GM12878 (cell line): ENCODE results near the gene SULF2. TPM values are rescaled to one million over a fixed set of nuclear protein-coding genes. Genes with fewer than 3 reads are reported as not detected.

Source experiments
- ATAC-seq: fragments of 200-7000 bp; cut with Tn5 transposase; 3 replicates; pipeline ENCODE4 v1.9.1; 2020; ENCODE audit warnings: mild to moderate bottlenecking, moderate library complexity
- BruUV-seq: library from RNA; stranded (reverse); fragments of 400-500 nt; replicated peaks from 2 replicates; lab custom pipeline; 2021; lab: Mats Ljungman, UMichigan
- CTCF ChIA-PET: fragments of 300-600 bp; sonication (Branson Sonifier 250); formaldehyde crosslinking; extraction: SDS; loops from one replicate; lab custom pipeline; 2021; ENCODE audit warnings: inconsistent platforms; lab: Yijun Ruan, JAX
- POLR2A ChIA-PET: fragments of 350-600 bp; formaldehyde crosslinking; extraction: SDS; loops from one replicate; lab custom pipeline; 2021; ENCODE audit warnings: inconsistent platforms; lab: Charles Lee
- RAD21 ChIA-PET: fragments of 300-600 bp; sonication (Branson Sonifier 250); formaldehyde crosslinking; loops from one replicate; lab custom pipeline; 2023; ENCODE audit warnings: antibody characterized with exemption; ENCODE audit not compliant: unreplicated experiment; lab: Charles Lee
- SMC1A ChIA-PET: fragments of 300-600 bp; sonication (Branson Sonifier 250); formaldehyde crosslinking; loops from one replicate; lab custom pipeline; 2023; ENCODE audit not compliant: unreplicated experiment, uncharacterized antibody; lab: Charles Lee
- DNase-seq: peaks from one replicate; pipeline ENCODE4 v3.0.0-alpha.2; 2011; ENCODE audit warnings: low read depth, low spot score
- FAIRE-seq: peaks from 3 replicates; lab custom pipeline; 2011; peaks lifted over from hg19 to GRCh38; lab: Jason Lieb, UNC
- H2AFZ ChIP-seq: 2 replicates; pipeline ENCODE4 v1.6.0; 2011; ENCODE audit warnings: low read depth, low read length, control low read depth; ENCODE audit not compliant: control insufficient read depth
- H3K27ac ChIP-seq: 2 replicates; pipeline ENCODE4 v1.5.1; 2011; ENCODE audit warnings: control low read depth; ENCODE audit not compliant: control insufficient read depth, insufficient read depth
- H3K27me3 ChIP-seq, 2 experiments: replicated peaks in 1 of 2; 2 replicates each; pipeline versions ENCODE4 v1.6.0 to v1.6.1; 2011; ENCODE audit warnings: low read length in 1 of 2; ENCODE audit not compliant: control insufficient read depth in 2 of 2, insufficient read depth in 2 of 2
- H3K36me3 ChIP-seq, 2 experiments: 2 replicates each; pipeline ENCODE4 v1.5.1; 2011; ENCODE audit warnings: low read length in 1 of 2; ENCODE audit not compliant: control insufficient read depth in 2 of 2, insufficient read depth in 2 of 2
- H3K4me1 ChIP-seq: 2 replicates; pipeline ENCODE4 v1.6.1; 2011; ENCODE audit warnings: mild to moderate bottlenecking, low read length, moderate library complexity, mixed read lengths; ENCODE audit not compliant: control insufficient read depth, insufficient read depth
- H3K4me2 ChIP-seq: 2 replicates; pipeline ENCODE4 v1.6.0; 2011; ENCODE audit warnings: control low read depth; ENCODE audit not compliant: control insufficient read depth, insufficient read depth
- H3K4me3 ChIP-seq: fragments of 200-600 bp; sonication (generic); 2 replicates; pipeline ENCODE4 v1.5.1; 2016
- H3K79me2 ChIP-seq: 2 replicates; pipeline ENCODE4 v1.6.0; 2011; ENCODE audit warnings: low read length; ENCODE audit not compliant: control insufficient read depth, insufficient read depth
- H3K9ac ChIP-seq: 2 replicates; pipeline ENCODE4 v1.8.0; 2011; ENCODE audit warnings: low read length, control low read depth, mixed read lengths; ENCODE audit not compliant: control insufficient read depth, insufficient read depth
- H3K9me3 ChIP-seq: replicated peaks from 3 replicates; pipeline ENCODE4 v1.5.1; 2011; ENCODE audit warnings: mild to moderate bottlenecking, low read length; ENCODE audit not compliant: control insufficient read depth, insufficient read depth
- H4K20me1 ChIP-seq: 2 replicates; pipeline ENCODE4 v1.6.0; 2011; ENCODE audit not compliant: control insufficient read depth, insufficient read depth
- ETV6 ChIP-seq, 2 experiments: fragments of 450-650 bp in 1 of 2; IDR thresholded peaks in 1 of 2; conservative IDR thresholded peaks in 1 of 2; 2 replicates each; pipeline ENCODE4 v1.6.1; 2014; ENCODE audit warnings: antibody characterized with exemption in 1 of 2, borderline replicate concordance in 1 of 2, low read depth in 1 of 2, mild to moderate bottlenecking in 1 of 2, moderate library complexity in 1 of 2
- NR2C1 ChIP-seq: fragments of 450-650 bp; IDR thresholded peaks from 2 replicates; pipeline ENCODE4 v1.6.1; 2017; ENCODE audit warnings: antibody characterized with exemption, mild to moderate bottlenecking, moderate library complexity
- WGBS: methylation state at CpG from one replicate; pipeline ENCODE4 v1.1.6; 2016; ENCODE audit warnings: low lambda C conversion rate; ENCODE audit not compliant: insufficient replicate concordance, insufficient coverage; ENCODE audit errors: missing lambda C conversion rate; 5-methylcytosine and 5-hydroxymethylcytosine counted together
- in situ Hi-C: fragments of 300-500 bp; cut with MboI; formaldehyde crosslinking; loops from 9 replicates; pipeline ENCODE4 v1.14.3; 2018; ENCODE audit warnings: mixed read lengths
- intact Hi-C: fragments of 100-400 bp; cut with micrococcal nuclease; formaldehyde crosslinking; loops from one replicate; pipeline ENCODE4 v1.14.2; 2022; ENCODE audit not compliant: unreplicated experiment
- polyA plus RNA-seq, 11 experiments: library from polyadenylated mRNA; depleted of rRNA in 4 of 11; unstranded in 6 of 11; stranded (reverse) in 5 of 11; fragments of >200 nt; fragmentation: Nextera tagmentation in 4 of 11; fragmentation: Illumina TruSeq in 1 of 11; extraction: Ambion mirVana in 4 of 11; extraction: Trizol in 1 of 11; gene quantifications; 1 replicate in 1 of 11; 2 replicates in 10 of 11; pipeline versions ENCODE4 v1.2.1 to v1.2.3, GENCODE V29; 2011 to 2016; ENCODE audit warnings: inconsistent platforms in 2 of 11, missing spikeins in 2 of 11, low read depth in 1 of 11
- total RNA-seq, 4 experiments: library from RNA; depleted of rRNA in 3 of 4; stranded (reverse); fragments of >200 nt in 3 of 4; fragmentation: Illumina TruSeq in 1 of 4; extraction: Trizol in 1 of 4; gene quantifications; 2 replicates each; pipeline versions ENCODE4 v1.2.1 to v1.2.3, GENCODE V29; 2013 to 2021
- TF ChIP-seq, protein P1 (sequence below): IDR thresholded peaks from 2 replicates; pipeline ENCODE4 v1.6.1; 2011; ENCODE audit warnings: low read depth, mild to moderate bottlenecking, low read length, moderate library complexity, borderline replicate concordance; ENCODE audit errors: extremely low read depth

SULF2 gene
- total and polyA plus RNA-seq, 10 of the 15 experiments (the other 5 are each of a cell fraction or from before 2014, with no cell fraction given): 0.69 to 4.1 (median 1.6) TPM

DNA sequence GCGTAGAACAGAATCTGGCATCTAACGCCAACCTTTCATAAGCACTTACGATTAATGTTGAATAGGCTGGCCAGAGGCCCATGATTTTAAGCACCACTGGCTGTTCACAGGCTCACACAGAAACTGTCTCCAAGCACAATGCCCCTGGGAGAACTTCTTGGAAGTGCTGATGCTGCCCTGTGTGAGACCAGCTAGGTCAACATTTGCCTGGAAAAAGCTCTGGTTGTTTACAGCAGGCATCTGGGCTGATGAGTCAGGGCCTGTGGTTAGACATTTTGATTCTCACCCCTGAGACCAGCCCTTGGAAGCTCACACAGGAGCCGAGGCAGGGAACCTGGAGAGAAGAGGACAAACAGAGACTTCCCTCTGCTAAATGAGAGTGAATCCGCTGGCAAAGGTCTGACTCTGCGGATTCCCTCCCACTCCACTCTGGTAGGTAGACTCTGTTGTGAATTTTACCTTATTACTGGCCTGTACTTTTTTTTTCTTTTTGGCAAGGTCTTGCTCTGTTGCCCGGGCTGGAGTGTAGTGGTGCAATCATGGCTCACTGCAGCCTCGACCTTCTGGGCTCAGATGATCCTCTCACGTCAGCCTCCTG is 6.8 kb upstream of the SULF2 start:
- SMC1A ChIA-PET: interaction anchor here (1.0 kb wide), 1 partner anchor 810 kb away, joined by 3 read pairs; no protein-coding TSS in a partner anchor
- ATAC-seq: no peak
- in situ Hi-C loops: no loop called here
- Histone ChIP-seq H3K9me3 (no peaks in the 10 kb centered on the region), H3K79me2 (no peaks in the 10 kb centered on the region), H4K20me1 (no peaks in the 10 kb centered on the region)
- 0 out of 4 replicates have a peak, but pooled peaks of 1 of the 2 experiments have one; percentile 54 for TF ChIP-seq ETV6 (conservative IDR thresholded peaks at IDR 0.05 in 1 of 2, IDR thresholded peaks at IDR 0.05 in 1 of 2; ENCODE audit: borderline replicate concordance in 1 of 2, low read depth in 1 of 2)
- TF ChIP-seq, protein P1, sequence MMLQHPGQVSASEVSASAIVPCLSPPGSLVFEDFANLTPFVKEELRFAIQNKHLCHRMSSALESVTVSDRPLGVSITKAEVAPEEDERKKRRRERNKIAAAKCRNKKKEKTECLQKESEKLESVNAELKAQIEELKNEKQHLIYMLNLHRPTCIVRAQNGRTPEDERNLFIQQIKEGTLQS: no peak
- TF ChIP-seq, all 136 proteins: peak for 1
- no peak overlapping the region for H3K4me2 ChIP-seq
- no TSS peak for BruUV-seq
- H3K9ac ChIP-seq: no peak overlapping the region
- ChIA-PET RAD21 (no interaction called here), POLR2A (no interaction called here), CTCF (no interaction called here)
- H3K27me3 ChIP-seq: peaks cover 0 to 4% of the 10 kb centered on the region in 2 experiments; a peak in 2 of 4 replicates
- H3K4me3 ChIP-seq: no peak overlapping the region
- 58% methylated on average over 9 of the region's 9 CpGs for WGBS
- H3K36me3 ChIP-seq: no peaks in the 10 kb centered on the region
- no peak overlapping the region for H3K27ac ChIP-seq
- DNase-seq: no peak
- intact Hi-C loops: no loop called here
- no peaks in the 10 kb centered on the region for H3K4me1 ChIP-seq
- FAIRE-seq: no peak
- no peak overlapping the region for H2AFZ ChIP-seq

DNA sequence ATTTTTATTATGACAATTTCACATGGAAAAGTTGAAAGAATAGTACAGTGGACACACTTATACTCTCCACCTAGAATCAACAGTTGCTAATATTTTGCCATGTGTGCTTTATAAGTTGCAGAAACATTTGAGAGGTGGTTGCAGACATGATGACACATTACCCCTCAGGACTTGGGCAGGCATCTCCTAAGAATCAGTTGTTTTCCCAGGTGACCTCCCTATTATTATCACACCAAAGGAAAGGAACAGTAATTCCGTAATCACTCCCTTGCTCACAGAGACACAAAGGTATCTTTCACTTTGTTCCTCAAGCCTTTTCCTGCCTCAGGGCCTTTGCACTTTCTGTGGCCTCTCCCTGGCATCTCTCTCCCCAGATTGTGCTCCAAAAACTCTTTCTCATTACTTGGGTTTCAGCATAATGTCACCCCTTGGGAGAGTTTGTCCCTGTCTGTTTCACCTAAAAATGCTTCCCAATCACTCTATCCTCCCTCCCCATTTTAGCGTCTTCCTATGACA is 5.9 kb upstream of the SULF2 start:
- H2AFZ ChIP-seq: no peak overlapping the region
- intact Hi-C loops (no loop called here), in situ Hi-C loops (no loop called here)
- peaks cover 0 to 11% of the 10 kb centered on the region in 2 experiments; a peak in 3 of 4 replicates for H3K27me3 ChIP-seq
- no peak for ATAC-seq
- H3K79me2 ChIP-seq: no peaks in the 10 kb centered on the region
- no peaks in the 10 kb centered on the region for H3K9me3 ChIP-seq
- no peak for DNase-seq
- H3K4me1 ChIP-seq: no peaks in the 10 kb centered on the region
- no peak for TF ChIP-seq NR2C1
- no peak for TF ChIP-seq ETV6 (conservative IDR thresholded peaks at IDR 0.05 in 1 of 2, IDR thresholded peaks at IDR 0.05 in 1 of 2; ENCODE audit: borderline replicate concordance in 1 of 2, low read depth in 1 of 2)
- WGBS: 50% methylated on average over 2 of the region's 2 CpGs
- H3K4me2 ChIP-seq: no peak overlapping the region
- ChIA-PET CTCF (no interaction called here), RAD21 (no interaction called here), SMC1A (interaction anchor here (1.0 kb wide), 1 partner anchor 811 kb away, joined by 3 read pairs; no protein-coding TSS in a partner anchor), POLR2A (no interaction called here)
- H4K20me1 ChIP-seq: no peaks in the 10 kb centered on the region
- H3K4me3 ChIP-seq: no peak overlapping the region
- no peaks in the 10 kb centered on the region for H3K36me3 ChIP-seq
- BruUV-seq: no TSS peak
- H3K9ac ChIP-seq: no peak overlapping the region
- no peak for FAIRE-seq
- H3K27ac ChIP-seq: no peak overlapping the region
